Nephron progenitor cell (in vitro differentiated cells): ENCODE data around the gene STIP1.

Experiments
- DNase-seq: peaks from one replicate; pipeline ENCODE4 v3.0.0; 2021
- H3K27ac Mint-ChIP-seq: 2 replicates; pipeline ENCODE4 v1.8.0; 2021; ENCODE audit warnings: mild to moderate bottlenecking, moderate library complexity, mixed read lengths
- H3K27me3 Mint-ChIP-seq: 2 replicates; pipeline ENCODE4 v1.8.0; 2021; ENCODE audit warnings: mild to moderate bottlenecking, low read depth, mixed read lengths; ENCODE audit not compliant: poor library complexity
- H3K36me3 Mint-ChIP-seq: 2 replicates; pipeline ENCODE4 v1.8.0; 2021; ENCODE audit warnings: low read depth, mixed read lengths
- H3K4me1 Mint-ChIP-seq: 2 replicates; pipeline ENCODE4 v1.8.0; 2021; ENCODE audit warnings: mixed read lengths
- H3K4me3 Mint-ChIP-seq: 2 replicates; pipeline ENCODE4 v1.8.0; 2021; ENCODE audit warnings: mild to moderate bottlenecking, moderate library complexity, mixed read lengths
- H3K9me3 Mint-ChIP-seq: 2 replicates; pipeline ENCODE4 v1.8.0; 2021; ENCODE audit warnings: mild to moderate bottlenecking, moderate library complexity, mixed read lengths
- CTCF ChIP-seq: fragments of 200-600 bp; sonication (generic); IDR thresholded peaks from 2 replicates; pipeline ENCODE4 v1.5.0; 2021; ENCODE audit warnings: antibody characterized with exemption

Gene STIP1

GRCh38 chr11:64165481-64165841, 20.5 kb upstream of the STIP1 start:
- peaks cover 9% of the 10 kb centered on the region for H3K9me3 Mint-ChIP-seq

GRCh38 chr11:64165842-64166635, 19.9 kb upstream of the STIP1 start, which contains the start of gene MACROD1:
MACROD1 (minus strand) TSS chr11:64166113; CDS start chr11:64165994, 119 bp downstream.
- no peak for TF ChIP-seq CTCF
- Mint-ChIP-seq H3K36me3 (peaks cover 13% of the 10 kb centered on the region), H3K27me3 (peaks cover 6% of the 10 kb centered on the region), H3K27ac (peak within 1 kb of the TSS; percentile 61), H3K9me3 (peaks cover 9% of the 10 kb centered on the region), H3K4me1 (peaks cover 25% of the 10 kb centered on the region), H3K4me3 (peak within 1 kb of the TSS; percentile 88)
- peak; percentile 80 for DNase-seq

More at GRCh38 chr11:64165481-64165841, 20.5 kb upstream of the STIP1 start:
- Mint-ChIP-seq H3K4me1 (peaks cover 25% of the 10 kb centered on the region), H3K27me3 (peaks cover 5% of the 10 kb centered on the region), H3K4me3 (peak overlapping the region; percentile 73), H3K36me3 (peaks cover 15% of the 10 kb centered on the region), H3K27ac (no peak overlapping the region)
- DNase-seq: peak; percentile 43
- TF ChIP-seq CTCF: no peak

GRCh38 chr11:64170419-64170818, 15.6 kb upstream of the STIP1 start:
- no peak for DNase-seq
- Mint-ChIP-seq H3K4me3 (no peak overlapping the region), H3K27me3 (peaks cover 10% of the 10 kb centered on the region), H3K27ac (no peak overlapping the region), H3K4me1 (peaks cover 10% of the 10 kb centered on the region), H3K9me3 (peaks cover 23% of the 10 kb centered on the region), H3K36me3 (peaks cover 21% of the 10 kb centered on the region)
- TF ChIP-seq CTCF: no peak

GRCh38 chr11:64173616-64174355, 12.2 kb upstream of the STIP1 start:
- no peak for TF ChIP-seq CTCF
- Mint-ChIP-seq H3K4me1 (no peaks in the 10 kb centered on the region), H3K9me3 (peaks cover 23% of the 10 kb centered on the region), H3K36me3 (peaks cover 27% of the 10 kb centered on the region), H3K4me3 (no peak overlapping the region), H3K27me3 (peaks cover 7% of the 10 kb centered on the region), H3K27ac (no peak overlapping the region)
- DNase-seq: no peak

- DNase-seq: no peak
- no peak for TF ChIP-seq CTCF
- H3K27me3 Mint-ChIP-seq: peaks cover 4% of the 10 kb centered on the region
- H3K9me3 Mint-ChIP-seq: peaks cover 15% of the 10 kb centered on the region
- peaks cover 15% of the 10 kb centered on the region for H3K4me1 Mint-ChIP-seq
- no peak overlapping the region for H3K4me3 Mint-ChIP-seq
- H3K27ac Mint-ChIP-seq: no peak overlapping the region
- peaks cover 25% of the 10 kb centered on the region for H3K36me3 Mint-ChIP-seq
These were observed 9.2 kb upstream of the STIP1 start for GRCh38 chr11:64176751-64177150.
